GM21526 (cell line): ENCODE measurements around the gene PPIC.

Experiments
- ATAC-seq: cut with Tn5 transposase; IDR thresholded peaks from one replicate; pipeline ENCODE4 v1.9.1; 2021; ENCODE audit warnings: moderate library complexity; ENCODE audit not compliant: unreplicated experiment, low FRiP score

The PPIC gene

DNA sequence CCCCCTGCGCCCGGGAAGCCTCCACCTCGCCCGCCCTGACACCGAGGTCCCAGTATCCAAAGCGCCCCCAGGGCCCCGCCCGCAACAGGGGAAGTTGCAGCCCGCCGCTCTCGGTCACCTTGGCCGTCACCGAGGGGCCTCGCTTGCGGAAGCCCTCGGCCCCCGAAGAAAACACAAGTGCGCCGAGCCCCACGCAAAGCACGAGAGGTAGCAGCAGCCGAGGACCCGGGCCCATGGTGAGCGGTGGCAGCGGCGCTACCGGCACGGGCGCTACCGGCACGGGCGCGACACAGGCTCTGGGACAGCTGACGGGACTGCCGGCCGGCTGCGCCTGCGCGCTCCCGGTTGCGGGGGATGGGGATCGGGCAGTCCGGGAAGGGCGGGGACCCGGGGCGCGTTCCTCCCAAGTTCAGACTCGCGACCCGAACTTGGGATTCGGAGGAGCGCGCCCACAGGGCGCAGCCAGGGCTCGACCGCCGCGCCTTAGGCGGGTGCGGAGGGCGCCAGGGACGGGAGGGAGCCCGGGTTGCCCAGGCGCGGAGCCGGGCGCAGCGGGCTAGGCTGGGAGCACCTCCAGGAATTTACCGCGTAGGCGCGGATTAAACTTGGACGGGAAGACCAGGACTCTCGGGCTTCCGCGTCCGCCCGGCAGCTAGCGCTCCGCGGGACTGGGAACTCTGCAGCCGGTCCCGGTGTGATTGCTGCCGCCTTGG lies at the start of gene PPIC:
TSS of gene PPIC (minus strand) at position 335 of the 713 bp plus-strand sequence. CDS start at position 235, 100 bp downstream.
- ATAC-seq, result no peak

DNA sequence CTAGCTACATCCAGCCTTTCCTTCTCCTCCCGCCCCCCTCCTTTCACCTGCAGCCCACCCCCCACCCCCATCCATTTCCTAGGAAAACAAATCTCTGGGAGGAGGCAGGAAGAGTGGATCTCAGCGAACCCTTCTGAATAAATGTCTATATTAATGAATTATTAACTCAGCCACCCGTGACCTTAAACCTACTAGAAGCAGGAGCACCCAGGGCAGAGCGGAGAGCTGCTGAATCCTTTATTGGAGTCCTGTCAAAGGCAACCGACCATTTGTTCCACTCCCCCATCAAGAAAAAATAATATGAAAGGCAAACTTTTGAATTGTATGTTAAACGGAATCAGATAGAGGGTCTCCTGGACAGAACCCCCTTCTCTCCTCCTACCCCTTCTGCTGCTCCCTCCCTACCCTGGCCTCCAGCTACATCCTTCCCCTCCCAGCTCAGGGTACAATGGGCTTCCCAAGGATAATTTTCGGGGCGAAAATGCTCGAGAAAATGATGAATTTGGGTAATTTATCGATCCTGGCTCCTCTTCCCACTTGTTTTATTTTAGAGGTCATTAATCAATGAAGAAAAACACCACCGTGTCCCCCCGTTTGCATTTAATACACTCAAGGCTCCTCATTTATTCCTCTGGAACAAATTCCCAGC lies 49.2 kb upstream of the PPIC start:
- ATAC-seq, result no peak

DNA sequence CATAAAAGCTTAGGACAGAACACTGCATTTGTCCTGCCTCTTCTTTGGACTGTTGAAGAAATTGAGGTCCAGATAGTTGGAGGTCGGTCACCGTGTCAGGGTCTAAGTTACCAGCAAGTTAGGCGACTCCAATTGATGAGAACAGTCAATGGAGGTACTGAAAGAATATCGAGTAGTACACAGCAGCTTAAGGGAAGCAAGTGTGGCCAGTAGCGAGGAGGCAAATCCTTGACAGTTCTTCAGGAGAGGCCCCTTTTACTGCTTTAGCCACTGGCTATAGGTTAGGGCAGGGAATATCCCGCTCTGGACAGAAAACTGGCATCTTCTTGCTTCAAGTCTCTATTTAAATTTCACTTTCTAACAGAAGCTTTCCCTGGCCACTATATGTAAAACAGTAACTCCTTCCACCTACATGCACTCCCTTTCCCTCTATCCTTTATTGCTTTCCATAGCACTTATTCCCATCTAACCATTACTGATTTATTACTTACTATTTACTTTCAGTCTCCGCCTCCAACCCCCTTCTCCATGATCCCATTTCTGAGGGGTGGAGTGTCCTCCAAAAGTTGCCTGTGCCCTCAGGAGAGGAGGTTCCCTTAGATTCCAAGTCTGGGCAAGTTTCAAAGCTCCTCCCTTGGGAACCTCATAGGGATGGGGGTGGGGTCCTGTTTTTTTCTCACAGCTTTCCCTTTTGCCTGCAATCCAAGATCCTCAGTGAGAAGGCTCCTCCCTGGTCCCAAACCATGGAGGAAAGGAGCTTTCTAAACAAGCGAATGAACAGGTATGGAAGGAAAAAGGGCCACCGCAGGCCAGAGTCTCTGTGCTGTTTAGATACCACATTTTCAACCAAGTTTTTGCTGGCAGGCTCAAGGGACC lies 48.4 kb upstream of the PPIC start:
- no peak for ATAC-seq

DNA sequence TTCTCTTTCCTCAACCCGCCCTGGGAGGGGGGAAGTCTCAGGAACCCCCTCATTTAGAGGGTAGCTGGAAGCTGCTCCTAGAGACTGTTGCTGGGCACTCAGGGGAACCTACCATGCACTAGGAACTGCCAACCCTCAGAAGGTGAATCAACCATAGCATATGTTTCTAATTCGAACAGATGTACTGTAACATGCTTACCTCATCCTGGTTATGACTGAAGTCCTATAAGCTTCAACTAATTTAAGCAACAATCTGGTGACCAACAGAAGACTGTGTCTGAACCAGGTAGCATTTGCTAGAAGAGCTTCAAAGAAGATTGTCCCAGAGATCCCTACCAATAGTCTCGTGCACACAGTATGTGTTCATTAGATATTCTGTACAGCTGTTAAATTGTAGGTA lies 46.8 kb upstream of the PPIC start:
- ATAC-seq, result no peak

DNA sequence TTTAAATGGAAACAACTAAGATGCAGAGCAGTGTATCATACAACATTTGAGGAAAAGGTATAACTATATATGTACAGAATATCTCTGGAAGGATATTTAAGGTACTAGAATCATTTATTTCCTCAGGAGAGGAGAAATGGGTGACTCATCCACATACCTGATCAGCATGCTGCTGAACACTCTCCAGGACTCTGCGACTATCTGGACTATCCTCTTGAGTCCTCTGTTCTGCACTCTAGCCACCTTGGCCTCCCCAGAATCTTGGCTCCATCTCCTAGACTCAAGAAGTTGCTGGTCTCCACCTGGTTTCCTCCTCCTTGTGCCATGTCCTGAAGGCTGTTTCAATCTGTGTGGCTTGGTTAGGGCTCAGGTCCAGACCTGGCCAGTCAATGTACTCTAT lies 43.7 kb upstream of the PPIC start:
- no peak for ATAC-seq

DNA sequence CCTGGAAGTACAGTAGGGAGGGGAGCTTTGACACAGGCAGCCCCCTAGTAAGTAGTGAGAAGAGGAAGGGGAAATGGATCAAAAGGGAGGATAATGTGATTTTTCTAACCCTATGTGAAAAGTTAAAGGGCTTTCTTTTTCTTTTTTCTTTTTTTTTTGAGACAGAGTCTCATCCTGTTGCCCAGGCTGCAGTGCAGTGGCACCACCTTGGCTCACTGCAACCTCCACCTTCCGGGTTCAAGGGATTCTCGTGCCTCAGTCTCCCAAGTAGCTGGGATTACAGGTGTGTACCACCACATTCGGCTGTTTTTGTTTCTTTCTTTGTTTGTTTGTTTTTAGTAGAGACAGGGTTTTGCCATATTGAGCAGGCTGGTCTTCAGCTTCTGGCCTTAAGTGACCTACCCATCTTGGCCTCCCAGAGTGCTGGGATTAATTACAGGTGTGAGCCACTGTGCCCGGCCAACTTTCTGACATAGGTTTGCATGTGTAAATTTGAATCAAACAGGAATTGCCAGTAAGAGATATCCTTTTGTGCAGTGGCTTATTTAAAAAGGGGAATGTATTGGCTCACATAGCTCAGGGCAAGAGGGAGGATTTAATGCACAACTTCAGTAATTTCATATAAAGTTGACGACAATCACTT lies 39.1 kb upstream of the PPIC start:
- no peak for ATAC-seq

DNA sequence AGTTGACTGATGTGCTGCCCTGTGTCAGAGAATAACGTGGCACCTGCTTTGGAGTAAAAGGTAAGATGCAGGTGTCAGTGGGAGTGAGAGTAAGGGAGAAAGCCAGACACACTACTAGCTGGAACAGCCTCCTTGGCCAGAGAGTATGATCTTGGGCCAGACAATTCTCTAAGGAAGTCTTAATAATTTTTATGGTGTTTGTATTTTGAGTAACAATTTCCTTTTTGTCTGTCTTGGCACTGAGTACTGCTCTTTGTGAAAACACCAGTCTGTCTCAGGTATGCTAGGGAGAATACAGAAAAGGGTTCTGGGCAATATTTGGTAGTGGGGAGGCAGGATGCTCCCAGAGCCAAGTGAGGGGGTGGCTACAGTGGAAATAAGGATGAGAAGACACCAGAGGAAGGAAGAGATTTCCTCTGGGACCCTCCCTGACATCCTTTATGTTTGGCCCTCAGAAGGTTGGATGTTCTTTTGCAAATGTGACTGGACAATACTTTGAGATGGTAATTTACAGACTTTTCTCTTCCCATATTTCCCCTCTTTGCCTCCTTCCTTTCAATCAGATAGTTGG lies 31.9 kb upstream of the PPIC start:
- no peak for ATAC-seq

DNA sequence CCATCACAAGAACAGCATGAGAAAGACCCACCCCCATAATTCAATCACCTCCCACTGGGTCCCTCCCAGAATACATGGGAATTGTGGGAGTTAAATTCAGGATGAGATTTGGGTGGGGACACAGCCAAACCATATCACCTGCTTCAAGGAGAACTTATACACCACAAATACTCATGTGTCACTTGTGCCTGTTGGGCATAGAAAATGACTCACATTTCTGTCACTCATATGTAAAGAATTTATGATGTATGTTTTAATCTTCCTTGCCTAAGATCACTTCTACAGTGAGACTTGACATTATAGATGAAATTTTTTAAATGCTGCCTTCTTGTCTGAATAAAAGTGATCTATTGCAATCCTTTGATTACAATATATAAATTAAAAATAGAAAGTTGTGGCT lies 29.5 kb upstream of the PPIC start:
- ATAC-seq, result no peak

DNA sequence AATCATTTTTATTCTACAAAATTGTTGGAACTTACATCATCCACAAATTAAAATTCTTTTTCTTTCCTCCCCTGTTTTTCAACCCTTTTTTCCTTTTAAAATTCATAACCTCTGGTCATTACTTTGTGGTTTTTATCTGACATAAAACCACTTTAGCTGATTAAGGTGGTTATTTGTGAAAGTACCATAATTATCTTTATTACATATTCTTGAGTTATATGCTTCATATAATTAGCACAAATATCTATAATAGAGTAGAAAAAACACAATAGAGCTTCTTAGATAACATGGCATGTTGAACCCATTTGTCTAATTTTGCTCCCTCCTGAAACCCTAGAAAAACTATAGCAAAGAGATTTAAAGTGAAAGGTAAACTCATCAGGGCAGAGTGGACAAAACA lies 22.9 kb upstream of the PPIC start:
- no peak for ATAC-seq

DNA sequence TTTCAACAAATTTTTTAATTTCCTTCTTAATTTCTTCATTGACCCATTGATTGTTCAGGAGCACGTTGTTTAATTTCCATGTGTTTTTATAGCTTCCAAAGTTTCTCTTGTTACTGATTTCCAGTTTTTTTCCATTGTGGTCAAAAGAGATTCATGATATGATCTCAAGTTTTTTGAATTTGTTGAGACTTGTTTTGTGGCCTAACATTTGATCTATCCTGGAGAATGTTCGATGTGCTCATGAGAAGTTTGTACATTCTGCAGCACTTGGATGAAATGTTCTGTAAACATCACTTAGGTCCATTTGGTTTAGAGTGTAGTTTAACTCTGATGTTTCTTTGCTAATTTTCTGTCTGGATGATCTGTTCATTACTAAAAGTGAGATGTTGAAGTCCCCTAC lies 14.7 kb upstream of the PPIC start:
- ATAC-seq, result no peak

DNA sequence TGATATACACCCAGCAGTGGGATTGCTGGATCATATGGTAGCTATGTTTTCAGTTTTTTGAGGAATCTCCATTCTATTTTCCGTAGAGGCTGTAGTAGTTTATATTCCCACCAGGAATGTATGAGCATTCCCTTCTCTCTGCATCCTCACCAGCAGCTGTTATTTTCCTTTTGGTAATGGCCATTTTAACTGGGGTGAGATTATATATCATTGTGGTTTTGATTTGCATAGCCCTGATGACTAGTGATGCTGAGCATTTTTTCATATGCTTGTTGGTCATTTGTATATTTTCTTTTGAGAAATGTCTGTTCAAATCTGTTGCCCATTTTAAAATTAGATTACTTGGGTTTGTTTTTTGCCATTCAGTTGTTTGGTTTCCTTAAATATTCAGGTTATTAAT lies 11.2 kb upstream of the PPIC start:
- no peak for ATAC-seq

DNA sequence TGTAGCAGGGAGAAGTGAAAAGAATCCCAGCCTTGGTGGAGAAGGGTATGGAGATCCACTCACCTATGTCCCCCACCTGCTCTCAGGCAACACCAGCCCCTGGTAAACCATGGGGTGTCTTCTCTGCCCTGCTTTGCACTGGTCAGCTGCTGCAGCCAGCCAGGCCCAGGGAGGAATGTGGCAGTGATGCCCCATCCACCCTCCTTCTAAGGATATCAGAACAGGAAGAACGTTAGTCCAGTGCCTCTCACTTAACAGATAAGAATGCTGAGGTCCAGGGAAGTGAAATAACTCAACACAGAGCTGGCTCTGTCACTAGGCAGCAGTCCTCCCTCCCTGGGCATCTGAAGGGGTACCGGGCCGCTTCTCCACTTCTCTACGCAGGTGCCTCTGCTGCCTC lies 9.7 kb upstream of the PPIC start:
- ATAC-seq, result no peak

DNA sequence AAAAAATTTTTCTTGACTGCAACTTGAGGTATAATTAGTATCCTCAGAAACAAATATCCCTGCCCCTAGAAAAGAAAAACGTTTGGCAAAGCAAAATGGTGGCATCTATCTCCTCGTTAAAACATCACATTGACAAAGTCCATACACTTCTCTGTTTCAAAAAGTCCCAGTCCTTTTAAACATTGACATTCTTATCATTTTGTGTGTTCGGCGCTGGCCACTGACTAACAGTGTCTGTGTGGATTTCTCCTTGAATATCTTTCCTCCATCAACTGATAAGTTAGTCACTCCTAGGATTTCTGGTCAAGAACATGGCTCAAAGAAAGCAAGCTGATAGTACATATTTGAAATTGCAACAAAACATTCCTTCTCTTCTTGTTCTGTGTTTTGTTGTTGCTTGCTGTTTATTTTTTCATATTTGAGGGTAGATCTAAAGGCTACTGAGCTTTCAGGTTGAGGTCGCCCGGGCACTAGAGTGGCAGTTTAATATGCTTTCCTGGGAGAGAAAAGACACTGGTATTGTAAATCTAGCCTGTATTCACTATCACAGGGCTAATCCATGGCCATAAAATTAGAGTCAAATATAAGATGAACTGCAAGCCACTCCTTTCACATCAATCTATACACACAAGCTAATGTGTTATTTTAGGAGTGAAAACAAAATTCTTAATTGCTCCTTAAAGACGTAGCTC lies 8.5 kb upstream of the PPIC start:
- ATAC-seq, result no peak

DNA sequence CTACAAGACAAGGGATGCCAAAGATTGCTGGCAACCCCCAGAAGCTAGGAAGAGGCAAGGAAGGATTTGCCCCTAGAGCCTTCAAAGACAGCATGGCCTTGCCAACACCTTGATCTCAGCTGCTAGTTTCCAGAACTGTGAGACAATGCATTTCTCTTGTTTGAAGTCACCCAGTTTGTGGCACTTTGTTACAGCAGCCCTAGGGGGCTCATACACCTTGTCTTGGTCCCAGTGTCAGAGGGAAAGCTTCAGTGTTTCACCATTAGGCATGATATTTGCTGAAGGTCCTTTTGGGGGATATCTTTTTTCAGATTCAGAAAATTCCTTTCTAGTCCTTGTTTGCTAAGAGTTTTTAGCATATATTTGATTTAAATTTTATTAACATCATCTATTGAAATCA lies 3.1 kb upstream of the PPIC start:
- no peak for ATAC-seq

DNA sequence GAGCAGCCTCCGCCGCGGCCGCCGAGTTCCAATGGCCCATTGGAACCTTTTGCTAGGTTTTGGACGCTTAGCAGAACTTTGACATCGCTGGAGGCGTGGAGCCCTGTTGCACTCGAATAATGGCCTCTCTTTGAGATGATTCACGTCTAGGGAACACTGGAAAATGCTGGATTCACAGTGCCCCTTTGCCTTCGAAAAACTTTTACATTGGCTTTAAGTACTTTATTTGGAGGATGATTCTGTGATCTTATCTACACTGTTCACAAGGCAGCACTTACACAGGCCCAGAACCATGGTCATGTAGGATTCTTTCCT lies 536 bp upstream of the PPIC start:
- no peak for ATAC-seq

DNA sequence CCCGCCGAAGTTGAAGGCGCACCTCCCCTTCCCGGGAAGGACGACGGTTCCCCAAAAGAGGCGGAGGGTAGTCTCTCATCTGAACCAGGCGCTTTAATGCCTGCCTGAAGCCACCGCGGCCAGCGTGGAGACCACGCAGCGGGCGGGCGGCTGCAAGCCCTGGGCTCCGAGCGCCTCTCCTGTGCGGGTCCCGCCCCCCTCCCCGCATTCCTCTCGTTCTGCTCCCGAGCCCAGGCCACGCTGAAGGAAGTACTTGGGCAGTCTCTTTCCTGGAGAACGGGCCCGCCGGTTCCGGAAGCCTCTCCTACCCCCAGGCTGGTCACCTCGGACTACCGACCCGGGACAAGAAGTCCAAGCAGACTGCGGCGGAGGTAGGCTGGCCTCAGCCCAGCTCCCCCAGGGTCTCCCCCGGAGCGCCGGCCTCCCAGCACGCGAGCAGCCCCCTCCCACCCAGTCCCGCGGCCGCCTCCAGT lies 571 bp downstream of the PPIC start:
- no peak for ATAC-seq

DNA sequence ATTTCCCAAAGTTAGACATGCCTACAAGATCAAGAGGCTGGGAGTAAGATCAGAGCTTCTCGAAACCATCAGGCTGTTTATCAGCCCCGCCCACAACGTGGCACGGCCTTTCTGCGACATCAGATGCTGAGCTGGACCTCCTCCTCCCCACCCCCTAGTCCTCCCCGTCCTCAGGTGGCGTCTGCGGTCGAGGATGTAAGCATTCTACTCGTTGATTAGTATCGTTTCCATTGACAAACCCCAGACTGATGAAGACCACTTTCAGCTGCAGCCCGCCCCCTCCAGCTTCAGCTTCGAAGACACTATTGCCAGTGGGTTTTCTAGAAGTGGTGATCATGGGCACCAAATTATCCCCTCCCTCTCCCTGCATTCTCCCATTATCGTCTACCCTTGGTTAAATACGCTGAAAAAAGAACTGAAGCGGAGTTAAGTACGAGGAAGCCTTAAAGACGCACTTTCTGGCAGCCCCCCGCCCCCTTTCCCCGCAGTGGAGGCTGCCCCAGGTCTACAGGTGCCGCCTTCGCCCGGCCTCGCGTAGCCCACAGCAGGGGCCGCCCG lies 1.1 kb downstream of the PPIC start:
- ATAC-seq, result no peak

DNA sequence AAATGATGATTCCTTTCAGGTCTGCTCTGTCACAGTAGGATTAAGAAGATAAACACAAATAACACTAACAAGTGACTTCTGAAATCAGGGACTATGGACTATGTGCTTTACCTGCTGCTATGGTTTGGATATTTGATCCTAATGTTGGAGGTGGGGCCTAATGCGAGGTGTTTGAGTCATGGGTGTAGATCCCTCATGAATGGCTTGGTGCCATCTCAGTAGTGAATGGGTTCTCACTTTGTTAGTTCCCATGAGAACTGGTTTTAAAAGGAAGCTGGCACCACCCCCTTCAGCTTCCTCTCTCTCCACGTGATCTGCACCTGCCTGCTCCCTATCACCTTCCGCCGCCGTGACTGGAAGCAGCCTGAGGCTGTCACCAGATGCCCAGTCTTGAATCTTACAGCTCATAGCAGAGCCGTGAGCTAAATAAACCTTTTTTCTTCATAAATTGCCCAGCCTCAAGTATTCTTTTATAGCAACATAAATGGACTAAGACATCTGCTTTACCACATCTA lies 3.3 kb downstream of the PPIC start:
- ATAC-seq, result no peak

DNA sequence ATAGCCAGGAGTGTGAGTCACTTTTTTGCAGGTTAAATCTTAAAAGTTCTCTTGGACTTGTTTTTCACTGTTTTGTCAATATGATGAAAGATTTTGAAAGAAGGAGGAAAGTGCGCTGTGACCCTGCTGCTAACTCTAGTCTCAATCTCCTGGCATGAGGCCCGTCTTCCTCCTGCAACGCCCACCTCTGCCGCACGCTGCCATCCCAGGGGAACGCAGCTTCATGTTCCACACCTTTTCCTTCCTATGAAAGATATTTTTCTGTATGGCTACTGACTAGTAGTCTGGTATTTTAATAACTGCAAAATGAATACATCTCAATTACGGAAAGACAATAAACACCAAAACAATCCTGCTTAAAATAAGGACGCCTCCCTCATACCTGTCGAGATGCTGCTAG lies 8.3 kb downstream of the PPIC start:
- no peak for ATAC-seq

DNA sequence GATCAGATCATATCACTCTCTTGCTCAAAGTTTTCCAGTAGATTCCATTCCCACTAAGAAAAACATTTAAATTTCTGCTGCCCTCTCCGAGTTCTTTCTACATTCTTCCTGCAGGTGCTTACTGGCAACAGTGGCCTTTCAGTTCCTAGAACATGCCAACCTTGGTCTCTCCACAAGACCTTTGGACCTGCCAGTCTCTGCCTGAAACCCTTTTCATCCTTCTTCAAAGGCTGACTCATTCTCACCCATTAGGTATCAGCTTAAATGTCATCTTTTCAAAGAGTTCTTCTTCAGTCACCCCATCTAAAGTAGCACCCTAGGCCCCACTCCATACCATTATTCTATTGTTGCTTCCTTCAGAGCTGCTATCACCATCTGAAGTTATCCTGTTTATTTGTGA lies 21.8 kb downstream of the PPIC start:
- ATAC-seq, result no peak
